Measurements from ENCODE around the gene CARD6. TPM values are rescaled to one million over a fixed set of nuclear protein-coding genes. Genes with fewer than 3 reads are reported as not detected.
A peak's percentile ranks its signal among the peaks of the same experiment; 100 is the strongest.

CARD6 gene
- total and polyA plus RNA-seq, 2 donors (not counting 1 experiment from before 2014, with no cell fraction given) = 0.72 to 2.7 TPM

DNA sequence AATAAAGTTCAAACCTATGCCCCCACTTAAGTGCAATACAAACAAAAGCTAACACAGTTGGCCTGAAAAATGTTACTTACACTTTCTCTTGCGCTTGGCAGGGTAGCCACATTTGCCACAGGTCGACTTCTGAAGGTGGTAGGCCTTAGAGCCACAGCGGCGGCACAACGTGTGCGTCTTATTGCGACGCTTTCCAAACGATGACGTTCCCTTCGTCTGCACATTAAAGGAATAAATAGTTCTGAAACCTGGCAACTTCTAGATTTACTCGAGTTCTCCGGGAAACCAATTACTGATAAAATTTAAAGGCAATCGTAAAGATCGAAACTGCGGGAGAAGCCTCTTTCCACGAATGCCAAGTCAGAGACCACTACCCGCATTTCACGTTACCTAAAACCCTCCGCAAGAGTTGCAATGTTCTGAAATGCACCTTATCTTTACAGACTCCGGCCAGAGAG is 6.7 kb upstream of the CARD6 start:
- no peaks in the 10 kb centered on the region for H3K9me3 Mint-ChIP-seq (ENCODE audit: insufficient read depth)
- TF ChIP-seq CTCF (IDR thresholded peaks at IDR 0.05) (no peak), EZH2 (IDR thresholded peaks at IDR 0.05; ENCODE audit: borderline replicate concordance, insufficient read depth, low read depth, low read length, poor library complexity, severe bottlenecking) (no peak)
- Histone ChIP-seq H4K20me1 (ENCODE audit: control insufficient read depth, insufficient read depth, low read length, poor library complexity, severe bottlenecking) (peaks cover 23% of the 10 kb centered on the region), H3K4me2 (replicated peaks; ENCODE audit: low read depth, low read length, poor library complexity, severe bottlenecking) (peak overlapping the region; percentile 82), H3K36me3 (replicated peaks in 1 of 2; ENCODE audit: control extremely low read depth in 1 of 2, control insufficient read depth in 1 of 2, extremely low read depth in 1 of 2, insufficient read depth in 2 of 2, low read length in 1 of 2) (peaks cover 19 to 44% of the 10 kb centered on the region in 2 experiments), H2AFZ (ENCODE audit: insufficient read depth, low read depth, low read length, poor library complexity, severe bottlenecking) (peak overlapping the region; percentile 97), H3K4me3 (ENCODE audit: control extremely low read depth in 1 of 5, extremely low read depth in 1 of 5, insufficient read depth in 1 of 5, low read depth in 2 of 5, low read length in 4 of 5) (peak overlapping the region; percentile 74 to 99 (median 89)), H3K27me3 (replicated peaks in 1 of 4; ENCODE audit: control extremely low read depth in 1 of 4, control insufficient read depth in 3 of 4, insufficient read depth in 4 of 4, low read length in 3 of 4) (no peaks in the 10 kb centered on the region), H3K27ac (ENCODE audit: low read length in 2 of 2) (peak overlapping the region; percentile 85 to 91), H3K9ac (ENCODE audit: low read length) (peak overlapping the region; percentile 90), H3K4me1 (ENCODE audit: control insufficient read depth in 2 of 2, insufficient read depth in 2 of 2, low read length in 2 of 2) (peaks cover 21 to 23% of the 10 kb centered on the region in 2 donors), H3K79me2 (ENCODE audit: control insufficient read depth, insufficient read depth, low read length) (no peaks in the 10 kb centered on the region), H3K9me3 (ENCODE audit: control extremely low read depth in 1 of 3, control insufficient read depth in 2 of 3, insufficient read depth in 1 of 3, low read length in 2 of 3) (peaks cover 0 to 7% (median 0%) of the 10 kb centered on the region in 3 donors)
- peak overlapping the region; percentile 99 for H3K4me3 Mint-ChIP-seq
- intact Hi-C loops (cut with micrococcal nuclease) = loop anchor here (2.0 to 10.0 kb wide), 3 partner anchors 800 to 1758 kb away; no protein-coding TSS in a partner anchor
- under 1% methylated on average over 21 of the region's 21 CpGs for WGBS (ENCODE audit: insufficient coverage)
- no peak for ATAC-seq (ENCODE audit: low read depth)
- POLR2A ChIA-PET = interaction anchor here (0.6 to 1.4 kb wide), 2 partner anchors 36 to 790 kb away, joined by 3 to 4 read pairs; partner anchors contain the start of gene PRKAA1
- peak; percentile 70 for DNase-seq
- peak overlapping the region; percentile 98 for H3K27ac Mint-ChIP-seq
- H3K27me3 Mint-ChIP-seq = no peaks in the 10 kb centered on the region
- H3K4me1 Mint-ChIP-seq = peaks cover 43% of the 10 kb centered on the region
- CTCF ChIA-PET = interaction anchor here (1.0 to 1.8 kb wide), 2 partner anchors 36 to 153 kb away, joined by 3 to 4 read pairs; partner anchors contain the start of gene PRKAA1

Measured in B cell (primary cell).